ENCODE data around the gene TYW1. TPM values are rescaled to one million over a fixed set of nuclear protein-coding genes. Genes with fewer than 3 reads are reported as not detected.
"Not testable (repeated sequence)": the region's sequence is repeated elsewhere in the genome, so short reads cannot be mapped to it uniquely, and the experiment has no call there.

The TYW1 gene
- total RNA-seq, 1 experiment from 2014 or later = 24.5 TPM

- no peak for ATAC-seq
These were observed 10.3 kb downstream of the TYW1 start for GRCh38 chr7:67006965-67007364.

GRCh38 chr7:67008260-67008659 is 11.6 kb downstream of the TYW1 start:
- CTCF ChIA-PET = no interaction called here
- H3K4me1 ChIP-seq (ENCODE audit: control insufficient read depth, insufficient read depth, low read length) = no peaks in the 10 kb centered on the region
- no peak for TF ChIP-seq TCF7L2 (IDR thresholded peaks at IDR 0.05; ENCODE audit: low read depth, low read length)
- no peak for TF ChIP-seq POLR2AphosphoS5 (IDR thresholded peaks at IDR 0.05; ENCODE audit: low read depth, low read length)
- TF ChIP-seq SIN3A (IDR thresholded peaks at IDR 0.05; ENCODE audit: borderline replicate concordance, insufficient read depth, low read depth, low read length) = no peak
- no peak for TF ChIP-seq REST (IDR thresholded peaks at IDR 0.05; ENCODE audit: insufficient read depth in 1 of 2, low read depth in 2 of 2, low read length in 1 of 2)
- no peak for TF ChIP-seq CTCF (IDR thresholded peaks at IDR 0.05)
- DNase-seq (ENCODE audit: low read depth, low spot score) = no peak
- intact Hi-C loops (cut with micrococcal nuclease; ENCODE audit: unreplicated experiment) (no loop called here), in situ Hi-C loops (cut with HindIII; ENCODE audit: low pct_unique_long_range_greater_than_20kb, low sequenced_read_pairs) (no loop called here)
- no peaks in the 10 kb centered on the region for H3K27me3 ChIP-seq (ENCODE audit: control insufficient read depth, insufficient read depth, low read length)
- BruUV-seq (replicated peaks) = no TSS peak
- no peak overlapping the region for H3K4me3 ChIP-seq (ENCODE audit: low read depth in 2 of 2, low read length in 2 of 2)
- no peaks in the 10 kb centered on the region for H3K9me3 ChIP-seq (ENCODE audit: control insufficient read depth, insufficient read depth, low read depth, low read length)
- H3K27ac ChIP-seq (ENCODE audit: low read length) = no peak overlapping the region
- no peak for ATAC-seq
- POLR2A ChIA-PET = no interaction called here
- peaks cover 3% of the 10 kb centered on the region; the same call in 1 of the 2 replicates for H3K36me3 ChIP-seq (ENCODE audit: control insufficient read depth, insufficient read depth, low read length)

More at GRCh38 chr7:67006965-67007364, 10.3 kb downstream of the TYW1 start:
- Histone ChIP-seq H3K4me3 (ENCODE audit: low read depth in 2 of 2, low read length in 2 of 2) (no peak overlapping the region), H3K27ac (ENCODE audit: low read length) (no peak overlapping the region), H3K9me3 (ENCODE audit: control insufficient read depth, insufficient read depth, low read depth, low read length) (no peaks in the 10 kb centered on the region), H3K36me3 (ENCODE audit: control insufficient read depth, insufficient read depth, low read length) (peaks cover 3% of the 10 kb centered on the region; the same call in 1 of the 2 replicates), H3K27me3 (ENCODE audit: control insufficient read depth, insufficient read depth, low read length) (no peaks in the 10 kb centered on the region), H3K4me1 (ENCODE audit: control insufficient read depth, insufficient read depth, low read length) (no peaks in the 10 kb centered on the region)
- intact Hi-C loops (cut with micrococcal nuclease; ENCODE audit: unreplicated experiment) = no loop called here
- in situ Hi-C loops (cut with HindIII; ENCODE audit: low pct_unique_long_range_greater_than_20kb, low sequenced_read_pairs) = no loop called here
- no peak for DNase-seq (ENCODE audit: low read depth, low spot score)
- CTCF ChIA-PET = interaction anchor here (0.6 to 0.7 kb wide), 2 partner anchors 214 to 219 kb away, joined by 4 to 6 read pairs; no protein-coding TSS in a partner anchor
- POLR2A ChIA-PET = interaction anchor here (0.7 kb wide), 1 partner anchor 13 kb away, joined by 4 read pairs; no protein-coding TSS in a partner anchor
- no peak for TF ChIP-seq TCF7L2 (IDR thresholded peaks at IDR 0.05; ENCODE audit: low read depth, low read length)
- TF ChIP-seq POLR2AphosphoS5 (IDR thresholded peaks at IDR 0.05; ENCODE audit: low read depth, low read length) = no peak
- no peak for TF ChIP-seq SIN3A (IDR thresholded peaks at IDR 0.05; ENCODE audit: borderline replicate concordance, insufficient read depth, low read depth, low read length)
- TF ChIP-seq REST (IDR thresholded peaks at IDR 0.05; ENCODE audit: insufficient read depth in 1 of 2, low read depth in 2 of 2, low read length in 1 of 2) = no peak
- no peak for TF ChIP-seq CTCF (IDR thresholded peaks at IDR 0.05)
- BruUV-seq (replicated peaks) = no TSS peak

GRCh38 chr7:67009677-67010076 is 13.0 kb downstream of the TYW1 start:
- BruUV-seq (replicated peaks); in situ Hi-C loops (cut with HindIII; ENCODE audit: low pct_unique_long_range_greater_than_20kb, low sequenced_read_pairs); ATAC-seq; H3K4me3 ChIP-seq (ENCODE audit: low read depth in 2 of 2, low read length in 2 of 2); intact Hi-C loops (cut with micrococcal nuclease; ENCODE audit: unreplicated experiment); H3K36me3 ChIP-seq (ENCODE audit: control insufficient read depth, insufficient read depth, low read length); H3K9me3 ChIP-seq (ENCODE audit: control insufficient read depth, insufficient read depth, low read depth, low read length); DNase-seq (ENCODE audit: low read depth, low spot score); H3K27ac ChIP-seq (ENCODE audit: low read length); CTCF ChIA-PET; H3K27me3 ChIP-seq (ENCODE audit: control insufficient read depth, insufficient read depth, low read length); H3K4me1 ChIP-seq (ENCODE audit: control insufficient read depth, insufficient read depth, low read length); POLR2A ChIA-PET: not testable (repeated sequence)

Measured in Panc1 (cell line).